Pancreas (tissue), 10 donors: Measurements from ENCODE around the gene SPCS3. TPM values are rescaled to one million over a fixed set of nuclear protein-coding genes. Genes with fewer than 3 reads are reported as not detected.
"Not testable (repeated sequence)": the region's sequence is repeated elsewhere in the genome, so short reads cannot be mapped to it uniquely, and the experiment has no call there.

Source experiments
- ATAC-seq, 4 donors: fragments of 200-7000 bp; cut with Tn5 transposase; one replicate each; pipeline versions ENCODE4 v1.8.0 to v1.9.1; 2020; ENCODE audit warnings: mild to moderate bottlenecking in 4 of 4, moderate library complexity in 4 of 4
- DNase-seq, 6 donors: peaks; one replicate each; pipeline ENCODE4 v3.0.0-alpha.2; 2020
- FAIRE-seq: peaks from 2 replicates; lab custom pipeline; 2012; peaks lifted over from hg19 to GRCh38; lab: Jason Lieb, UNC
- H3K27ac ChIP-seq, 4 donors: fragments of 200-600 bp; sonication (generic); 1 replicate in 3 of 4; 2 replicates in 1 of 4; pipeline versions ENCODE4 v1.5.0 to v1.8.0; 2020
- H3K27me3 ChIP-seq, 4 donors: fragments of 200-600 bp; one replicate each; pipeline ENCODE4 v1.8.0; 2021
- H3K36me3 ChIP-seq, 3 donors: fragments of 200-600 bp; sonication (generic) in 1 of 3; one replicate each; pipeline versions ENCODE4 v1.5.0 to v1.8.0; 2020 to 2021
- H3K4me1 ChIP-seq, 3 donors: fragments of 200-600 bp; one replicate each; pipeline ENCODE4 v1.8.0; 2021
- H3K4me3 ChIP-seq, 4 donors: fragments of 200-600 bp; sonication (generic) in 2 of 4; one replicate each; pipeline versions ENCODE4 v1.5.0 to v1.8.0; 2020 to 2021
- H3K9me3 ChIP-seq, 4 donors: fragments of 200-600 bp; one replicate each; pipeline ENCODE4 v1.8.0; 2021
- CTCF ChIP-seq, 4 donors: fragments of 200-600 bp; sonication (generic) in 3 of 4; IDR thresholded peaks; one replicate each; pipeline versions ENCODE4 v1.5.0 to v1.8.0; 2021; ENCODE audit warnings: antibody characterized with exemption in 4 of 4
- WGBS, 2 donors: extraction: QIAGEN DNeasy Blood & Tissue Kit; methylation state at CpG; one replicate each; pipeline ENCODE4 v1.1.7; 2013; 5-methylcytosine and 5-hydroxymethylcytosine counted together
- intact Hi-C, 3 donors: fragments of 100-400 bp; cut with DNase I; formaldehyde crosslinking; loops; one replicate each; pipeline versions ENCODE4 v1.11.1 to v1.14.2; 2022
- polyA plus RNA-seq, 2 donors: library from polyadenylated mRNA; stranded (reverse); fragments of 200-250 nt; gene quantifications; one replicate each; pipeline ENCODE4 v1.2.3, GENCODE V29; 2013
- total RNA-seq, 6 donors: library from RNA; stranded (reverse); fragmentation: NEBNext Ultra II Directional in 4 of 6; extraction: Animal tissue kit (Norgen Biotek cat#: 25700) in 4 of 6; gene quantifications; one replicate each; pipeline versions ENCODE4 v1.2.1 to v1.2.4, GENCODE V29; 2021 to 2023
- donor health status: healthy with polysubstance abuse.
- donor health status: DM: no; HTN: no; CAD: no; lungs with moderate emphysema.
- donor health status: DM: no; HTN: no; CAD: no.
- donor health status: control.
- donor health status: control.
- donor health status: Bipolar disorder and iron deficiency.
- donor health status: DM: yes; HTN: yes; CAD: no.
- donor health status: DM: no; HTN: no; CAD: no.
- donor health status: DM: no; HTN: no; CAD: no.
- donor health status: DM: yes; HTN: yes; CAD: no.

SPCS3 gene
- total and polyA plus RNA-seq, 8 donors = 24.2 to 166 (median 128) TPM

DNA sequence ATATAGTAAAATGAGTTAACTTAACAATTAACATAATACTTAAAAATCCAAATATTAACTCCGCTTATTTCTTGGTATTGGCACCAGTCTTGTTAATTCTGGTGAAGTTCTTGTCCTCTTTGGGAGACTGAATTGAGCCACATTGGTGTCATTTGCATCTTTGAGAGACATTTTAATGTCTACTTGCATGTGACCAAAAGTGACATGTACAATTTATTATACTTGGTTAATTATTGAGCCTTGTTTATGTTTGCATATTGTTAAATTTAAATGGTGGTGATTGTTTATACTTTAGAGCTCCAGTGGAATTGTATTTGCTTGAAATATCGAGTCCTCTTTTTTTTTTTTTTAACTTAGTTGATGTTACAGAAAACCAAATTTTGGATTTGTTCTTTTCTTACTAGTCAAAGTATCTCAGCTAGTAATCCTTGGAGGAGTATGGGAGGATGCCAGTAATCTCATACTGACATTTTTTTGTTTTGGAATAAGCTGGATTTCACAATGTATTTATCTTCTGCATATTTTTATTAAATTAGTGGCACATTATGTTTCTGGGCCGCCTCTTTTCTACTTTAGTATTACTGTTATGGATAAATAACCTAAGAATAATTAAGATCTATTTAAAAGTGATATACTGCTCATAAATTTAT, 3.9 kb downstream of the SPCS3 start:
- 59% methylated on average over 3 of the region's 3 CpGs for WGBS, 2 donors
- ATAC-seq (no peak), FAIRE-seq (no peak), DNase-seq (no peak)
- Histone ChIP-seq H3K27ac (no peak overlapping the region), H3K27me3 (no peaks in the 10 kb centered on the region), H3K4me1 (peaks cover 0 to 27% (median 20%) of the 10 kb centered on the region in 3 donors), H3K9me3 (no peaks in the 10 kb centered on the region), H3K36me3 (no peaks in the 10 kb centered on the region), H3K4me3 (no peak overlapping the region)
- intact Hi-C loops = no loop called here
- TF ChIP-seq CTCF (IDR thresholded peaks at IDR 0.05) = no peak

GRCh38 chr4:176324876-176325275, 5.1 kb downstream of the SPCS3 start:
- H3K9me3 ChIP-seq, H3K36me3 ChIP-seq, DNase-seq, H3K27ac ChIP-seq, ATAC-seq, H3K27me3 ChIP-seq, H3K4me3 ChIP-seq, FAIRE-seq, intact Hi-C loops: not testable (repeated sequence)
- WGBS, 2 donors = 67 to 76% methylated on average over 8 of the region's 8 CpGs
- peaks cover 0 to 27% (median 15%) of the 10 kb centered on the region in 3 donors for H3K4me1 ChIP-seq

- no peak overlapping the region for H3K4me3 ChIP-seq
- no peak for TF ChIP-seq CTCF (IDR thresholded peaks at IDR 0.05)
- DNase-seq = no peak
- H3K9me3 ChIP-seq = no peaks in the 10 kb centered on the region
- H3K36me3 ChIP-seq = no peaks in the 10 kb centered on the region
- no peak for ATAC-seq
- no peaks in the 10 kb centered on the region for H3K27me3 ChIP-seq
- FAIRE-seq = no peak
- WGBS, 2 donors = 79 to 88% methylated on average over 3 of the region's 3 CpGs
- H3K4me1 ChIP-seq = no peaks in the 10 kb centered on the region
- intact Hi-C loops = no loop called here
- H3K27ac ChIP-seq = no peak overlapping the region
Observed at GRCh38 chr4:176333076-176333475, 13.3 kb downstream of the SPCS3 start.

- Histone ChIP-seq H3K4me1 (no peaks in the 10 kb centered on the region), H3K9me3 (no peaks in the 10 kb centered on the region), H3K4me3 (no peak overlapping the region), H3K27ac (no peak overlapping the region), H3K36me3 (no peaks in the 10 kb centered on the region), H3K27me3 (no peaks in the 10 kb centered on the region)
- intact Hi-C loops = no loop called here
- peak in 1 of 4 donors; percentile 19 for ATAC-seq
- FAIRE-seq = no peak
- no peak for DNase-seq
- 69 to 74% methylated on average over 5 of the region's 5 CpGs for WGBS, 2 donors
- TF ChIP-seq CTCF (IDR thresholded peaks at IDR 0.05) = no peak
Observed at GRCh38 chr4:176334066-176334465, 14.3 kb downstream of the SPCS3 start.

GRCh38 chr4:176335421-176335820, 15.7 kb downstream of the SPCS3 start:
- TF ChIP-seq CTCF (IDR thresholded peaks at IDR 0.05) = no peak
- H3K9me3 ChIP-seq = no peaks in the 10 kb centered on the region
- intact Hi-C loops = no loop called here
- ATAC-seq (no peak), FAIRE-seq (no peak), DNase-seq (no peak)
- no peaks in the 10 kb centered on the region for H3K36me3 ChIP-seq
- 89 to 96% methylated on average over 1 of the region's 1 CpG for WGBS, 2 donors
- no peaks in the 10 kb centered on the region for H3K27me3 ChIP-seq
- H3K4me1 ChIP-seq = no peaks in the 10 kb centered on the region
- no peak overlapping the region for H3K27ac ChIP-seq
- H3K4me3 ChIP-seq = no peak overlapping the region
